GF-D8 (cell line): Measurements from ENCODE around the gene AMBRA1.
"Not testable (repeated sequence)": the region's sequence is repeated elsewhere in the genome, so short reads cannot be mapped to it uniquely, and the experiment has no call there.

Experiments used
- DNase-seq: peaks from one replicate; lab custom pipeline; 2025; lab: John Stamatoyannopoulos, UW

The AMBRA1 gene

GRCh38 chr11:46616551-46617133 lies 22.8 kb upstream of the AMBRA1 start:
- no peak for DNase-seq

- no peak for DNase-seq
These were observed 21.9 kb upstream of the AMBRA1 start for GRCh38 chr11:46615756-46616155.

- DNase-seq: no peak
These were observed 18.5 kb upstream of the AMBRA1 start for GRCh38 chr11:46612326-46612725.

GRCh38 chr11:46611526-46612304 lies 17.9 kb upstream of the AMBRA1 start:
- DNase-seq: no peak

- no peak for DNase-seq
These were observed 15.6 kb upstream of the AMBRA1 start for GRCh38 chr11:46609386-46609785.

GRCh38 chr11:46607516-46607915 lies 13.7 kb upstream of the AMBRA1 start:
- DNase-seq: no peak

- no peak for DNase-seq
These were observed 11.0 kb upstream of the AMBRA1 start for GRCh38 chr11:46604796-46605195.

GRCh38 chr11:46603704-46604308 lies 10.0 kb upstream of the AMBRA1 start:
- DNase-seq: no peak

- DNase-seq: no peak
These were observed 7.3 kb upstream of the AMBRA1 start for GRCh38 chr11:46601129-46601528.

- no peak for DNase-seq
These were observed 6.6 kb upstream of the AMBRA1 start for GRCh38 chr11:46600194-46600960.

GRCh38 chr11:46599340-46600193 lies 5.7 kb upstream of the AMBRA1 start:
- no peak for DNase-seq

- DNase-seq: no peak
These were observed 3.9 kb upstream of the AMBRA1 start for GRCh38 chr11:46597609-46598219.

- DNase-seq: no peak
These were observed 3.3 kb upstream of the AMBRA1 start for GRCh38 chr11:46597155-46597554.

GRCh38 chr11:46594785-46595184 lies 962 bp upstream of the AMBRA1 start:
- no peak for DNase-seq

- no peak for DNase-seq
These were observed 514 bp upstream of the AMBRA1 start for GRCh38 chr11:46594374-46594700.

- no peak for DNase-seq
These were observed 2.9 kb downstream of the AMBRA1 start for GRCh38 chr11:46590740-46591605.

GRCh38 chr11:46588915-46589314 lies 4.9 kb downstream of the AMBRA1 start:
- DNase-seq: no peak

- DNase-seq: no peak
These were observed 5.7 kb downstream of the AMBRA1 start for GRCh38 chr11:46588131-46588530.

GRCh38 chr11:46583513-46583912 lies 10.3 kb downstream of the AMBRA1 start:
- DNase-seq: not testable (repeated sequence)

GRCh38 chr11:46582588-46582987 lies 11.2 kb downstream of the AMBRA1 start:
- DNase-seq: no peak
